HepG2 (cell line): Measurements from ENCODE around the gene DNLZ. TPM values are rescaled to one million over a fixed set of nuclear protein-coding genes. Genes with fewer than 3 reads are reported as not detected.

Experiments used
- ATRX ChIP-seq: sonication (generic); formaldehyde crosslinking; IDR thresholded peaks from 2 replicates; pipeline ENCODE4 v1.4.0; 2020; ENCODE audit warnings: missing genetic modification reagents, borderline replicate concordance
- CENPT ChIP-seq: sonication (generic); formaldehyde crosslinking; IDR thresholded peaks from 2 replicates; pipeline ENCODE4 v1.8.0; 2022; ENCODE audit warnings: low read depth, mild to moderate bottlenecking, moderate library complexity, missing genetic modification reagents
- HNRNPUL1 ChIP-seq: fragments of 200-400 bp; formaldehyde crosslinking; IDR thresholded peaks from 2 replicates; pipeline ENCODE4 v1.6.1; 2017; ENCODE audit warnings: low read depth, mild to moderate bottlenecking, low read length, moderate library complexity
- NFE2L2 ChIP-seq: fragments of 150-350 bp; IDR thresholded peaks from 2 replicates; pipeline ENCODE4 v1.6.1; 2014; ENCODE audit warnings: low read length
- NKX3-1 ChIP-seq: sonication (generic); formaldehyde crosslinking; IDR thresholded peaks from 2 replicates; pipeline ENCODE4 v1.5.0; 2020; ENCODE audit warnings: missing genetic modification reagents
- ZNF512 ChIP-seq: sonication (generic); formaldehyde crosslinking; IDR thresholded peaks from 2 replicates; pipeline ENCODE4 v1.4.0; 2020; ENCODE audit warnings: mild to moderate bottlenecking, missing genetic modification reagents
- ZNF646 ChIP-seq: sonication (generic); formaldehyde crosslinking; IDR thresholded peaks from 2 replicates; pipeline ENCODE4 v1.9.0; 2021; ENCODE audit warnings: mild to moderate bottlenecking, missing genetic modification reagents
- ZNF713 ChIP-seq: sonication (generic); formaldehyde crosslinking; IDR thresholded peaks from 2 replicates; pipeline ENCODE4 v1.4.0; 2020; ENCODE audit warnings: mild to moderate bottlenecking, missing genetic modification reagents
- ZSCAN5A ChIP-seq: sonication (generic); formaldehyde crosslinking; IDR thresholded peaks from 2 replicates; pipeline ENCODE4 v1.8.0; 2022; ENCODE audit warnings: mild to moderate bottlenecking, missing genetic modification reagents, borderline replicate concordance
- polyA plus RNA-seq, 8 experiments: library from polyadenylated mRNA; depleted of rRNA in 3 of 8; stranded (reverse) in 7 of 8; unstranded in 1 of 8; fragments of >200 nt; fragmentation: Illumina TruSeq in 4 of 8; extraction: Trizol in 4 of 8; gene quantifications; 2 replicates each; pipeline versions ENCODE4 v1.2.1 to v1.2.3, GENCODE V29; 2011 to 2016; ENCODE audit warnings: low read depth in 4 of 8, missing spikeins in 1 of 8, mixed read lengths in 1 of 8; ENCODE audit not compliant: insufficient read depth in 1 of 8
- total RNA-seq, 5 experiments: library from RNA; depleted of rRNA; stranded (reverse); fragments of >200 nt; fragmentation: Illumina TruSeq; extraction: Trizol; gene quantifications; 2 replicates each; pipeline ENCODE4 v1.2.3, GENCODE V29; 2016; ENCODE audit warnings: low read depth in 1 of 5
- TF ChIP-seq, protein P1 (sequence below): sonication (generic); formaldehyde crosslinking; IDR thresholded peaks from 2 replicates; pipeline ENCODE4 v1.4.0; 2020; ENCODE audit warnings: missing genetic modification reagents

DNLZ gene
- total and polyA plus RNA-seq, 2 of the 13 experiments (the other 11 are each of a cell fraction or from before 2014, with no cell fraction given), result 3.4 to 8.0 TPM

DNA sequence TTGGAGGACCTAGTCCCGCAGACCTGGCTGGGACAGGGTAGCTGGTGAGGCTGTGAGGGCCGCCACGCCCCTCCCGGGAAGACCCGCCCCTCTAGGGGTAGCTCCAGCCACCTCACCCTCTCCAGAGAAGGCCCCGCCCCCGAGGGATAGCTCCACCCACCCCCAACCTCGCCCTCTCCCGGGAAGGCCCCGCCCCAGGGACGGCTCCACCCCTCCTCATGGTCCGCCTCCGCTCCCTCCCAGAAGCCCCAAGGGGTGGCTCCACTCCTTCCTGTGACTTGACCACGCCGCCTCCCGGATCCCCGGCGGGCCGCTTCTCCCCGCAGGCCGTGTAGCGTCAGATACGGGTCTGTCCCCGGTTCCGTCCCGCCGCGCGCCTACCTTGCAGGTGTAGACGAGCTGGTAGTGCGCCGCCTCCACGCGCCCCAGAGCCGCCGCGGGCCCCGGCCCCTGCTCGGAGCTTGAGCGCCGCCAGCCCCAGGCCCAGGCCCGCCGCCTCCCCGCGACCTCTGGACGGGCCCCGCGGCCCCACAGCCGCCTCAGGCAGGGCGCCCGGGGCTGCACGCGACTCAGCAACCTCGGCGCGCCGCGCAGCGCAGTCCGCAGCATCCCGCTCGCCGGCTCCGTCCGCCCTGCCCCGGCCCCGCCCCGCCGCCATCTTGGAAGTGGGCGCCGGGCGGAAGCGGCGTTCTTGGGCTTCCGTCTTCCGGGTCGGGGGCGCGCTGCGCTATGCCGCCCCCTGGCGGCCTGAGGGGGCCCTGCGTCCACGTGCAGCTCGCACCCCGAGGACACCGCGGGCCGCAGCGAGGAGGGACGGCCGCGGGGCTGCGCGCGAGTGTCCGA lies at the start of gene DNLZ (continued):
- TF ChIP-seq NKX3-1 (CRISPR knock-in tag) (peak; percentile 86), ZNF646 (no peak), CENPT (CRISPR knock-in tag) (no peak; the same call in 1 of the 2 replicates), ZNF512 (no peak), NFE2L2 (no peak), ATRX (CRISPR knock-in tag) (no peak), ZSCAN5A (CRISPR knock-in tag) (peak; percentile 88), ZNF713 (CRISPR knock-in tag) (no peak), HNRNPUL1 (no peak; the same call in 1 of the 2 replicates)
- TF ChIP-seq, protein P1, sequence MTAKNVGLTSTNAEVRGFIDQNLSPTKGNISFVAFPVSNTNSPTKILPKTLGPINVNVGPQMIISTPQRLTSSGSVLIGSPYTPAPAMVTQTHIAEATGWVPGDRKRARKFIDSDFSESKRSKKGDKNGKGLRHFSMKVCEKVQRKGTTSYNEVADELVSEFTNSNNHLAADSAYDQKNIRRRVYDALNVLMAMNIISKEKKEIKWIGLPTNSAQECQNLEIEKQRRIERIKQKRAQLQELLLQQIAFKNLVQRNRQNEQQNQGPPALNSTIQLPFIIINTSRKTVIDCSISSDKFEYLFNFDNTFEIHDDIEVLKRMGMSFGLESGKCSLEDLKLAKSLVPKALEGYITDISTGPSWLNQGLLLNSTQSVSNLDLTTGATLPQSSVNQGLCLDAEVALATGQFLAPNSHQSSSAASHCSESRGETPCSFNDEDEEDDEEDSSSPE (CRISPR knock-in tag), result peak; percentile 94
